CD14-positive monocyte (primary cell): ENCODE results near the gene TOR1AIP1. TPM values are rescaled to one million over a fixed set of nuclear protein-coding genes. Genes with fewer than 3 reads are reported as not detected.

ENCODE experiments used
- DNase-seq, 3 donors: peaks; one replicate each; pipeline ENCODE4 v3.0.0-alpha.2; 2011 to 2022
- H2AFZ ChIP-seq: 2 replicates; pipeline ENCODE4 v1.6.0; 2012; ENCODE audit warnings: mild to moderate bottlenecking, low read depth, low read length, inconsistent platforms; ENCODE audit not compliant: insufficient read depth, poor library complexity, severe bottlenecking
- H3K27ac ChIP-seq, 2 donors: 1 replicate in 1 of 2; 2 replicates in 1 of 2; pipeline ENCODE4 v1.5.1; 2012 to 2013; ENCODE audit warnings: low read length in 2 of 2, control low read depth in 1 of 2, inconsistent platforms in 1 of 2, low read depth in 1 of 2, mild to moderate bottlenecking in 1 of 2
- H3K27me3 ChIP-seq, 2 donors: one replicate each; pipeline versions ENCODE4 v1.6.0 to v1.6.1; 2011 to 2013; ENCODE audit warnings: low read length in 2 of 2; ENCODE audit not compliant: control insufficient read depth in 2 of 2, insufficient read depth in 2 of 2
- H3K36me3 ChIP-seq, 2 donors: replicated peaks in 1 of 2; 1 replicate in 1 of 2; 2 replicates in 1 of 2; pipeline versions ENCODE4 v1.5.1 to v1.6.1; 2012 to 2013; ENCODE audit warnings: low read length in 2 of 2, control low read depth in 1 of 2, inconsistent platforms in 1 of 2, mild to moderate bottlenecking in 1 of 2; ENCODE audit not compliant: insufficient read depth in 2 of 2, control insufficient read depth in 1 of 2
- H3K4me1 ChIP-seq, 2 donors: 1 replicate in 1 of 2; 2 replicates in 1 of 2; pipeline versions ENCODE4 v1.5.1 to v1.6.1; 2012 to 2013; ENCODE audit warnings: low read length in 2 of 2, control low read depth in 1 of 2, inconsistent platforms in 1 of 2, mild to moderate bottlenecking in 1 of 2, moderate library complexity in 1 of 2; ENCODE audit not compliant: insufficient read depth in 2 of 2, control insufficient read depth in 1 of 2
- H3K4me2 ChIP-seq: replicated peaks from 2 replicates; pipeline ENCODE3; 2012; ENCODE audit warnings: low read length, moderate library complexity, mild to moderate bottlenecking; ENCODE audit not compliant: poor library complexity, severe bottlenecking; ENCODE audit errors: extremely low read depth
- H3K4me3 ChIP-seq, 3 experiments: fragments of 200-600 bp in 1 of 3; sonication (generic) in 1 of 3; replicated peaks in 1 of 3; 1 replicate in 2 of 3; 2 replicates in 1 of 3; pipeline ENCODE4 v1.5.1; 2011 to 2013; ENCODE audit warnings: low read length in 3 of 3, mild to moderate bottlenecking in 3 of 3, control low read depth in 2 of 3, low read depth in 2 of 3, inconsistent platforms in 1 of 3, moderate library complexity in 1 of 3
- H3K79me2 ChIP-seq: 2 replicates; pipeline ENCODE4 v1.6.0; 2012; ENCODE audit warnings: mild to moderate bottlenecking, control low read depth, inconsistent platforms, low read length, moderate library complexity; ENCODE audit not compliant: insufficient read depth
- H3K9ac ChIP-seq: 2 replicates; pipeline ENCODE4 v1.6.0; 2017; ENCODE audit warnings: low read length, mild to moderate bottlenecking; ENCODE audit not compliant: insufficient read depth, poor library complexity, severe bottlenecking
- H3K9me3 ChIP-seq, 2 donors: replicated peaks in 1 of 2; 1 replicate in 1 of 2; 2 replicates in 1 of 2; pipeline versions ENCODE4 v1.5.1 to v1.6.1; 2012 to 2013; ENCODE audit warnings: low read length in 2 of 2, control low read depth in 1 of 2; ENCODE audit not compliant: control insufficient read depth in 1 of 2, insufficient read depth in 1 of 2
- H4K20me1 ChIP-seq: 2 replicates; pipeline ENCODE4 v1.6.0; 2012; ENCODE audit warnings: mild to moderate bottlenecking, low read length, control low read depth, moderate library complexity; ENCODE audit not compliant: insufficient read depth
- H3K27ac Mint-ChIP-seq, 7 donors: one replicate each; pipeline ENCODE4 v1.8.0; 2020; ENCODE audit warnings: mild to moderate bottlenecking in 7 of 7, mixed read lengths in 7 of 7, moderate library complexity in 6 of 7, inconsistent platforms in 2 of 7
- H3K27me3 Mint-ChIP-seq, 3 donors: one replicate each; pipeline ENCODE4 v1.8.0; 2021 to 2022; ENCODE audit warnings: low read depth in 3 of 3, mild to moderate bottlenecking in 3 of 3, mixed read lengths in 3 of 3, moderate library complexity in 3 of 3, inconsistent platforms in 1 of 3
- H3K36me3 Mint-ChIP-seq, 2 donors: one replicate each; pipeline ENCODE4 v1.8.0; 2020; ENCODE audit warnings: mixed read lengths in 2 of 2, inconsistent platforms in 1 of 2, mild to moderate bottlenecking in 1 of 2
- H3K4me1 Mint-ChIP-seq: one replicate; pipeline ENCODE4 v1.8.0; 2020; ENCODE audit warnings: mild to moderate bottlenecking, mixed read lengths
- H3K4me3 Mint-ChIP-seq, 2 donors: one replicate each; pipeline ENCODE4 v1.8.0; 2020; ENCODE audit warnings: mild to moderate bottlenecking in 2 of 2, mixed read lengths in 2 of 2, moderate library complexity in 1 of 2
- H3K9me3 Mint-ChIP-seq, 7 donors: one replicate each; pipeline ENCODE4 v1.8.0; 2020 to 2022; ENCODE audit warnings: mixed read lengths in 7 of 7, mild to moderate bottlenecking in 6 of 7, moderate library complexity in 6 of 7, inconsistent platforms in 2 of 7
- WGBS: methylation state at CpG from one replicate; pipeline ENCODE4 v1.1.5; 2013; ENCODE audit warnings: missing lambda C conversion rate; ENCODE audit not compliant: insufficient coverage; 5-methylcytosine and 5-hydroxymethylcytosine counted together
- intact Hi-C, 2 donors: fragments of 100-400 bp; cut with micrococcal nuclease; formaldehyde crosslinking; loops; one replicate each; pipeline versions ENCODE4 v1.15.0 to v1.15.1; 2023
- polyA plus RNA-seq, 3 donors: library from polyadenylated mRNA; depleted of rRNA in 1 of 3; unstranded in 2 of 3; stranded (reverse) in 1 of 3; fragments of 300-500 nt in 2 of 3; fragments of >200 nt in 1 of 3; fragmentation: Illumina TruSeq in 2 of 3; gene quantifications; 1 replicate in 2 of 3; 2 replicates in 1 of 3; pipeline ENCODE4 v1.2.3, GENCODE V29; 2012 to 2021
- TF ChIP-seq, protein P1 (sequence below): fragments of 200-600 bp; IDR thresholded peaks from one replicate; pipeline ENCODE4 v1.8.0; 2022; ENCODE audit warnings: antibody characterized with exemption, mild to moderate bottlenecking

The TOR1AIP1 gene
- polyA plus RNA-seq, 3 donors = 18.8 to 114 (median 77.5) TPM

- H3K27me3 Mint-ChIP-seq = no peaks in the 10 kb centered on the region
- H3K4me3 ChIP-seq = no peak overlapping the region
- no peak for DNase-seq
- no peak overlapping the region for H3K27ac ChIP-seq
- H3K27ac Mint-ChIP-seq = no peak overlapping the region
- no CpG with 5 or more reads among the region's 5 CpGs for WGBS
- no peaks in the 10 kb centered on the region for H3K9me3 Mint-ChIP-seq
- no peak overlapping the region for H3K9ac ChIP-seq
- H3K4me2 ChIP-seq = no peak overlapping the region
- peaks cover 1% of the 10 kb centered on the region for H4K20me1 ChIP-seq
- peaks cover 6% of the 10 kb centered on the region for H3K4me1 Mint-ChIP-seq
- H3K27me3 ChIP-seq = no peaks in the 10 kb centered on the region
- peaks cover 0 to 4% of the 10 kb centered on the region in 2 donors for H3K4me1 ChIP-seq
- H3K36me3 ChIP-seq = peaks cover 12 to 17% of the 10 kb centered on the region in 2 donors
- H3K9me3 ChIP-seq = no peaks in the 10 kb centered on the region
- intact Hi-C loops = no loop called here
- no peak overlapping the region for H2AFZ ChIP-seq
- no peak overlapping the region for H3K4me3 Mint-ChIP-seq
- TF ChIP-seq, protein P1, sequence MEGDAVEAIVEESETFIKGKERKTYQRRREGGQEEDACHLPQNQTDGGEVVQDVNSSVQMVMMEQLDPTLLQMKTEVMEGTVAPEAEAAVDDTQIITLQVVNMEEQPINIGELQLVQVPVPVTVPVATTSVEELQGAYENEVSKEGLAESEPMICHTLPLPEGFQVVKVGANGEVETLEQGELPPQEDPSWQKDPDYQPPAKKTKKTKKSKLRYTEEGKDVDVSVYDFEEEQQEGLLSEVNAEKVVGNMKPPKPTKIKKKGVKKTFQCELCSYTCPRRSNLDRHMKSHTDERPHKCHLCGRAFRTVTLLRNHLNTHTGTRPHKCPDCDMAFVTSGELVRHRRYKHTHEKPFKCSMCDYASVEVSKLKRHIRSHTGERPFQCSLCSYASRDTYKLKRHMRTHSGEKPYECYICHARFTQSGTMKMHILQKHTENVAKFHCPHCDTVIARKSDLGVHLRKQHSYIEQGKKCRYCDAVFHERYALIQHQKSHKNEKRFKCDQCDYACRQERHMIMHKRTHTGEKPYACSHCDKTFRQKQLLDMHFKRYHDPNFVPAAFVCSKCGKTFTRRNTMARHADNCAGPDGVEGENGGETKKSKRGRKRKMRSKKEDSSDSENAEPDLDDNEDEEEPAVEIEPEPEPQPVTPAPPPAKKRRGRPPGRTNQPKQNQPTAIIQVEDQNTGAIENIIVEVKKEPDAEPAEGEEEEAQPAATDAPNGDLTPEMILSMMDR = no peak
- no peaks in the 10 kb centered on the region for H3K79me2 ChIP-seq
- peaks cover 9 to 18% of the 10 kb centered on the region in 2 donors for H3K36me3 Mint-ChIP-seq
Observed at GRCh38 chr1:179925302-179925701, 43.2 kb downstream of the TOR1AIP1 start.

DNA sequence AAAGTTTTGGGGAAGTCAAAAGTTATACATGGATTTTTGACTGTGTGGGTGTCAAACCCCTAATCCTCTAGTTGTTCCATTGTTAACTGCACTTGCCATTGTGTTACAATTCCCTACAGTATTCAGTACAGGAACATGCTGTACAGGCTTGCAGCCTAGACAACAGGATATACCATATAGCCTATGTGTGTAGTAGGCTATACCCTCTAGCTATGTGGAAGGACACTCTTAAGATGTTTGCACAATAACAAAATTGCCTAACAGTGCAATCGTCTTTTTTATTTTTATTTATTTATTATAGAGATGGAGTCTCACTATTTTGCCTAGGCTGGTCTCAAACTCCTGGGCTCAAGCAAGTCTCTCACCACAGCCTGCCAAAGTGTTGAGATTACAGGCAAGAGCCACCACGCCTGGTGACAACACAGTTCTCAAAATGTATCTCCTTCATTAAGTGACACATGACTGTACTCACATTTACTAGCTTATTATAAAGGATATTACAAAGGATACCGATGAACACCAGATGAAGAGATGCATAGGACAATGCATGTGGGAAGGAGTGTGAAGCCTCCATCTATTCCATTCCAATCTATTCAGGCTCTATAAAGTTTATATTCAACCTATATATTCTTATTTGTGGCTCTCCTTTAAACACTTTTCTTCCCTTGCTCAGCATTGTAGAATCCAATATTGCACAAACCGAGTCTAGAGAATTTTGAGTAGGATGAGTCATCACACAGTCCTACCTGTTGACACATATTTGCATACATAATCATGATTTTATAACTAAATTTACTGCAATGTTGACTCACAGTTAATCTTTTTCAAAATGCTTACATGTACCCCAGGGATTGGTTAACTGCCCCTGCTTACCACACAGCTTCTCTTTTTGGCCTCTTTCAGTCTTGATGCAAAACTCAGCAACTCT is 44.1 kb downstream of the TOR1AIP1 start:
- Histone ChIP-seq H3K9ac (no peak overlapping the region), H3K4me3 (no peak overlapping the region), H4K20me1 (no peaks in the 10 kb centered on the region), H3K79me2 (no peaks in the 10 kb centered on the region), H3K9me3 (no peaks in the 10 kb centered on the region), H2AFZ (no peak overlapping the region), H3K4me1 (peaks cover 0 to 4% of the 10 kb centered on the region in 2 donors), H3K36me3 (peaks cover 6 to 11% of the 10 kb centered on the region in 2 donors), H3K27me3 (no peaks in the 10 kb centered on the region), H3K27ac (no peak overlapping the region), H3K4me2 (no peak overlapping the region)
- Mint-ChIP-seq H3K9me3 (no peaks in the 10 kb centered on the region), H3K4me3 (no peak overlapping the region), H3K27ac (peak overlapping the region in 1 of 7 donors; percentile 56), H3K36me3 (peaks cover 7 to 11% of the 10 kb centered on the region in 2 donors), H3K4me1 (peaks cover 6% of the 10 kb centered on the region), H3K27me3 (no peaks in the 10 kb centered on the region)
- no CpG with 5 or more reads among the region's 4 CpGs for WGBS
- TF ChIP-seq, protein P1 = no peak
- peak in 1 of 3 donors; percentile 69 for DNase-seq
- intact Hi-C loops = no loop called here
